ENCODE measurements around the gene UNC79. TPM values are rescaled to one million over a fixed set of nuclear protein-coding genes. Genes with fewer than 3 reads are reported as not detected.

The UNC79 gene
- total and polyA plus RNA-seq, 2 donors (not counting 3 experiments of a cell fraction or from before 2014, with no cell fraction given), result not detected

- Histone ChIP-seq H3K36me3 (ENCODE audit: control insufficient read depth in 2 of 2, extremely low read depth in 1 of 2, insufficient read depth in 2 of 2, low read length in 2 of 2) (no peaks in the 10 kb centered on the region), H3K27me3 (ENCODE audit: control insufficient read depth in 2 of 2, insufficient read depth in 2 of 2, low read length in 2 of 2) (no peaks in the 10 kb centered on the region), H3K27ac (ENCODE audit: insufficient read depth, low read depth, low read length) (no peak overlapping the region), H3K9me1 (replicated peaks; ENCODE audit: control insufficient read depth, extremely low read depth, insufficient read depth, low read length) (no peaks in the 10 kb centered on the region), H3K79me2 (ENCODE audit: control insufficient read depth, insufficient read depth, low read length) (no peaks in the 10 kb centered on the region), H3K9ac (replicated peaks; ENCODE audit: extremely low read depth, insufficient read depth, low read length) (no peak overlapping the region), H3K4me1 (ENCODE audit: control insufficient read depth, extremely low read depth, insufficient read depth, low read length) (no peaks in the 10 kb centered on the region), H3K4me3 (replicated peaks in 1 of 3; ENCODE audit: insufficient read depth in 1 of 3, low read depth in 1 of 3, low read length in 3 of 3) (no peak overlapping the region), H3K9me3 (replicated peaks; ENCODE audit: control insufficient read depth, insufficient read depth, low read length) (peaks cover 2% of the 10 kb centered on the region), H4K20me1 (replicated peaks; ENCODE audit: control insufficient read depth, extremely low read depth, insufficient read depth, low read length) (no peaks in the 10 kb centered on the region), H2AFZ (ENCODE audit: low read depth, low read length) (no peak overlapping the region), H3K4me2 (ENCODE audit: insufficient read depth, low read length) (no peak overlapping the region)
- intact Hi-C loops (cut with micrococcal nuclease), result no loop called here
- ChIA-PET CTCF (no interaction called here), POLR2A (no interaction called here)
- FAIRE-seq (no peak), DNase-seq (ENCODE audit: low read depth, low spot score) (no peak)
- TF ChIP-seq POLR2A (IDR thresholded peaks at IDR 0.05; ENCODE audit: low read depth, low read length), result no peak
- no peak for TF ChIP-seq CTCF (IDR thresholded peaks at IDR 0.05; ENCODE audit: extremely low read depth in 1 of 2, insufficient read depth in 1 of 2, low read depth in 1 of 2, low read length in 2 of 2)
- TF ChIP-seq POLR2AphosphoS5 (IDR thresholded peaks at IDR 0.05; ENCODE audit: insufficient read depth, low read depth, low read length), result no peak
- TF ChIP-seq JUN (IDR thresholded peaks at IDR 0.05; ENCODE audit: borderline replicate concordance, insufficient read depth, insufficient read length, low read depth), result no peak
- dilution Hi-C loops (cut with MboI; ENCODE audit: extremely low pct_ligation_motif_present, low sequenced_read_pairs), result no loop called here
- no TSS peak for BruUV-seq (replicated peaks)
Measured at GRCh38 chr14:93706360-93706955, 275.7 kb downstream of the UNC79 start.

GRCh38 chr14:93707475-93707874 lies 276.7 kb downstream of the UNC79 start:
- no peaks in the 10 kb centered on the region for H3K79me2 ChIP-seq (ENCODE audit: control insufficient read depth, insufficient read depth, low read length)
- TF ChIP-seq POLR2AphosphoS5 (IDR thresholded peaks at IDR 0.05; ENCODE audit: insufficient read depth, low read depth, low read length) (no peak), EZH2 (IDR thresholded peaks at IDR 0.05; ENCODE audit: borderline replicate concordance, low read depth, low read length, severe bottlenecking) (no peak), FOS (IDR thresholded peaks at IDR 0.05; ENCODE audit: borderline replicate concordance, insufficient read depth, low read length) (no peak), POLR2A (IDR thresholded peaks at IDR 0.05; ENCODE audit: low read depth, low read length) (no peak), JUN (IDR thresholded peaks at IDR 0.05; ENCODE audit: borderline replicate concordance, insufficient read depth, insufficient read length, low read depth) (no peak)
- H2AFZ ChIP-seq (ENCODE audit: low read depth, low read length), result no peak overlapping the region
- H3K27ac ChIP-seq (ENCODE audit: insufficient read depth, low read depth, low read length), result no peak overlapping the region
- H3K9me1 ChIP-seq (replicated peaks; ENCODE audit: control insufficient read depth, extremely low read depth, insufficient read depth, low read length), result no peaks in the 10 kb centered on the region
- no peaks in the 10 kb centered on the region for H4K20me1 ChIP-seq (replicated peaks; ENCODE audit: control insufficient read depth, extremely low read depth, insufficient read depth, low read length)
- intact Hi-C loops (cut with micrococcal nuclease), result no loop called here
- BruUV-seq (replicated peaks), result no TSS peak
- no peak overlapping the region for H3K4me2 ChIP-seq (ENCODE audit: insufficient read depth, low read length)
- peaks cover 2% of the 10 kb centered on the region for H3K9me3 ChIP-seq (replicated peaks; ENCODE audit: control insufficient read depth, insufficient read depth, low read length)
- no peaks in the 10 kb centered on the region for H3K4me1 ChIP-seq (ENCODE audit: control insufficient read depth, extremely low read depth, insufficient read depth, low read length)
- no peak overlapping the region for H3K4me3 ChIP-seq (replicated peaks in 1 of 3; ENCODE audit: insufficient read depth in 1 of 3, low read depth in 1 of 3, low read length in 3 of 3)
- CTCF ChIA-PET, result no interaction called here
- no peaks in the 10 kb centered on the region for H3K36me3 ChIP-seq (ENCODE audit: control insufficient read depth in 2 of 2, extremely low read depth in 1 of 2, insufficient read depth in 2 of 2, low read length in 2 of 2)
- no peaks in the 10 kb centered on the region for H3K27me3 ChIP-seq (ENCODE audit: control insufficient read depth in 2 of 2, insufficient read depth in 2 of 2, low read length in 2 of 2)
- no peak overlapping the region for H3K9ac ChIP-seq (replicated peaks; ENCODE audit: extremely low read depth, insufficient read depth, low read length)
- dilution Hi-C loops (cut with MboI; ENCODE audit: extremely low pct_ligation_motif_present, low sequenced_read_pairs), result no loop called here
- POLR2A ChIA-PET, result no interaction called here
- FAIRE-seq (no peak), DNase-seq (ENCODE audit: low read depth, low spot score) (no peak)

All from endothelial cell of umbilical vein (primary cell).